PC-9 (cell line): ENCODE results near the gene GSTA4.

Experiments
- CTCF ChIP-seq: fragments of 200-600 bp; sonication (generic); conservative IDR thresholded peaks from 2 replicates; pipeline ENCODE4 v1.6.1; 2017; ENCODE audit warnings: mixed run types, antibody characterized with exemption, mild to moderate bottlenecking, moderate library complexity
- EZH2 ChIP-seq: fragments of 200-600 bp; sonication (generic); IDR thresholded peaks from 2 replicates; pipeline ENCODE4 v1.8.0; 2017; ENCODE audit warnings: antibody characterized with exemption, low read depth

GRCh38 chr6:52985228-52985627 is 9.9 kb downstream of the GSTA4 start:
- TF ChIP-seq CTCF, result no peak
- TF ChIP-seq EZH2, result no peak
